Measurements from ENCODE around the gene UGT2B28.
"Not testable (repeated sequence)": the region's sequence is repeated elsewhere in the genome, so short reads cannot be mapped to it uniquely, and the experiment has no call there.

UGT2B28 gene

DNA sequence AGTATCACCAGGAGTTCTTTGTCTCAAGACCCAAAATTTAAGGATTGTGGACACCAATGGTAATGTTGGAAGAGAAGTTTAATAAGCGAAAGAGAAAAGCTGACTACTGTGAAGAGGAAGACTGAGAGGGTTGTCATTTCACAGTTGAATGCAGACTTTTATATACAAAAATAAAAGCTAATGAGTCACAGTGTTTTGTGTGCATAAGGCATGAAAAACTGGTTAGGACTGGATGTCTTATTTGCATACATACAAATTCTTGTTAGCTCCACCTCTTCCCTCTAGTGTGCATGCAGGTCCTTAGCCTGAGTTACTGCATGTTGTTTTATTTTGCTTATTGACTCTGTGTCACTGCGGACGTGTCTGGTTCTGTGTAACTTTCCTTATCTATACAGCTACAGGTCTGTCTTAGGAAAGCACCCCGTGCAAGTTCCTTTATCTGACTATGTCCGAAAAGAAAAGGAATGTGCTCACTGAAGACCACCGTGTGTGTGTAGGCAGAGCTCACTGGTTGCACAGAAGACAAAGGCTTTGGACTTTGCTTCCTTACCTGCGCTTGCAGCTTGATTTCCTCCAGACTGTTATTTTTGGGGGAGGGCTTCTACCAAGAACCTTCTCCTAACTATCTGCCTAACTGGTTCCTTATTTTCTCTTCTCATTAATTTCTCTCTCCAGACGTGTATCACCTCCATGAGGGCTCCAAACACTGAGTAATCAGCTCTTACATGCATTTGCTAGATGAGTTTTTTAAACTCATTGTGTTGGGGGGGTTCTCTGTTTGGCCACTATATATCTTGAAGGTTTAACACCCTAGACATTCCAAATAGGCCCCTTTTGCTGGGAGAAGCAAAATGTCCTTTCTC is 63.5 kb downstream of the UGT2B28 start:
- not testable (repeated sequence) for DNase-seq
